ENCODE data around the gene PTP4A2.

Gene PTP4A2

GRCh38 chr1:31857863-31858262 lies 80.3 kb downstream of the PTP4A2 start:
- no peak for FAIRE-seq
